Fibroblast of villous mesenchyme (primary cell): ENCODE measurements around the gene IER5. TPM values are rescaled to one million over a fixed set of nuclear protein-coding genes. Genes with fewer than 3 reads are reported as not detected.

Experiments used
- DNase-seq: peaks from one replicate; pipeline ENCODE4 v3.0.0-alpha.2; 2010; ENCODE audit warnings: low read depth
- H3K4me3 ChIP-seq: 2 replicates; pipeline ENCODE4 v1.5.1; 2011; ENCODE audit warnings: low read depth, mild to moderate bottlenecking, low read length
- CTCF ChIP-seq: IDR thresholded peaks from 2 replicates; pipeline ENCODE4 v1.5.1; 2012; ENCODE audit warnings: low read depth, mild to moderate bottlenecking, low read length; ENCODE audit not compliant: insufficient read depth
- total RNA-seq: library from RNA; depleted of rRNA; stranded (reverse); fragments of >200 nt; gene quantifications from 2 replicates; pipeline ENCODE4 v1.2.3, GENCODE V29; 2012

Gene IER5
- total RNA-seq, 1 donor, result 45.3 TPM

- no peak for DNase-seq
- H3K4me3 ChIP-seq, result no peak overlapping the region
- no peak for TF ChIP-seq CTCF
Measured at GRCh38 chr1:181107711-181108110, 19.2 kb downstream of the IER5 start.

GRCh38 chr1:181108304-181108867 is 19.9 kb downstream of the IER5 start:
- no peak overlapping the region for H3K4me3 ChIP-seq
- DNase-seq, result no peak
- no peak for TF ChIP-seq CTCF

- DNase-seq, result no peak
- no peak for TF ChIP-seq CTCF
- no peak overlapping the region for H3K4me3 ChIP-seq
Measured at GRCh38 chr1:181110013-181110412, 21.5 kb downstream of the IER5 start.

- TF ChIP-seq CTCF, result no peak
- peak; percentile 50 for DNase-seq
- H3K4me3 ChIP-seq, result no peak overlapping the region
Measured at GRCh38 chr1:181111559-181111958, 23.1 kb downstream of the IER5 start.

GRCh38 chr1:181112071-181112929 is 23.8 kb downstream of the IER5 start:
- no peak overlapping the region for H3K4me3 ChIP-seq
- no peak for TF ChIP-seq CTCF
- DNase-seq, result peak; percentile 99

GRCh38 chr1:181113059-181113641 is 24.6 kb downstream of the IER5 start:
- peak; percentile 77 for DNase-seq
- no peak overlapping the region for H3K4me3 ChIP-seq
- TF ChIP-seq CTCF, result no peak
